Neural progenitor cell (in vitro differentiated cells): ENCODE measurements around the gene TLE3. TPM values are rescaled to one million over a fixed set of nuclear protein-coding genes. Genes with fewer than 3 reads are reported as not detected.

Experiments
- DNase-seq: peaks from one replicate; pipeline ENCODE4 v3.0.0-alpha.2; 2016; ENCODE audit warnings: low spot score
- H2AFZ ChIP-seq: fragments of 200-600 bp; sonication (generic); replicated peaks from 2 replicates; pipeline ENCODE4 v1.6.1; 2016; ENCODE audit warnings: antibody characterized with exemption
- H3F3A ChIP-seq: fragments of 200-600 bp; sonication (generic); 2 replicates; pipeline ENCODE4 v1.6.1; 2016; ENCODE audit warnings: antibody characterized with exemption, low read depth
- H3K27ac ChIP-seq: fragments of 200-600 bp; sonication (generic); 2 replicates; pipeline ENCODE4 v1.5.1; 2016; ENCODE audit warnings: mild to moderate bottlenecking
- H3K27me3 ChIP-seq: fragments of 200-600 bp; sonication (generic); 2 replicates; pipeline ENCODE4 v1.6.1; 2016; ENCODE audit warnings: mild to moderate bottlenecking, moderate library complexity
- H3K36me3 ChIP-seq: fragments of 200-600 bp; sonication (generic); 2 replicates; pipeline ENCODE4 v1.5.1; 2016
- H3K4me1 ChIP-seq: fragments of 200-600 bp; sonication (generic); 2 replicates; pipeline ENCODE4 v1.6.1; 2016; ENCODE audit warnings: mixed run types
- H3K4me2 ChIP-seq: fragments of 200-600 bp; sonication (generic); 2 replicates; pipeline ENCODE4 v1.6.1; 2016
- H3K4me3 ChIP-seq: fragments of 200-600 bp; sonication (generic); 2 replicates; pipeline ENCODE4 v1.5.1; 2016
- H3K79me2 ChIP-seq: fragments of 200-600 bp; sonication (generic); 2 replicates; pipeline ENCODE4 v1.6.1; 2016; ENCODE audit warnings: low read depth
- H3K9ac ChIP-seq: fragments of 200-600 bp; sonication (generic); 2 replicates; pipeline ENCODE4 v1.6.1; 2016
- H3K9me3 ChIP-seq: fragments of 200-600 bp; sonication (generic); 2 replicates; pipeline ENCODE4 v1.5.1; 2016; ENCODE audit warnings: low read depth
- H4K20me1 ChIP-seq: fragments of 200-600 bp; sonication (generic); 2 replicates; pipeline ENCODE4 v1.6.1; 2016; ENCODE audit warnings: low read depth
- H3K27ac Mint-ChIP-seq: 3 replicates; pipeline ENCODE4 v1.8.0; 2021; ENCODE audit warnings: mixed read lengths
- H3K27me3 Mint-ChIP-seq: 2 replicates; pipeline ENCODE4 v1.8.0; 2022; ENCODE audit warnings: low read depth, mild to moderate bottlenecking, inconsistent platforms, moderate library complexity, mixed read lengths; ENCODE audit not compliant: insufficient read depth
- H3K36me3 Mint-ChIP-seq: 3 replicates; pipeline ENCODE4 v1.8.0; 2021; ENCODE audit warnings: mixed read lengths
- H3K4me1 Mint-ChIP-seq: 3 replicates; pipeline ENCODE4 v1.8.0; 2021; ENCODE audit warnings: mixed read lengths
- H3K4me3 Mint-ChIP-seq: 3 replicates; pipeline ENCODE4 v1.8.0; 2021; ENCODE audit warnings: mild to moderate bottlenecking, moderate library complexity, mixed read lengths
- H3K9me3 Mint-ChIP-seq: 3 replicates; pipeline ENCODE4 v1.8.0; 2020; ENCODE audit warnings: mixed read lengths
- CTCF ChIP-seq: fragments of 200-600 bp; sonication (generic); IDR thresholded peaks from 2 replicates; pipeline ENCODE4 v1.5.1; 2017; ENCODE audit warnings: antibody characterized with exemption, mild to moderate bottlenecking
- EZH2 ChIP-seq: fragments of 200-600 bp; sonication (generic); IDR thresholded peaks from 2 replicates; pipeline ENCODE4 v1.6.1; 2017; ENCODE audit warnings: antibody characterized with exemption, mild to moderate bottlenecking, moderate library complexity
- EZH2phosphoT487 ChIP-seq: fragments of 200-600 bp; sonication (generic); IDR thresholded peaks from 2 replicates; pipeline ENCODE4 v1.6.1; 2017; ENCODE audit warnings: antibody characterized with exemption
- microRNA counts: library from miRNA; unstranded; fragments of <30 nt; microRNA quantifications from one replicate; lab custom pipeline; 2016
- microRNA-seq: library from miRNA; unstranded; fragments of <30 nt; microRNA quantifications from one replicate; pipeline ENCODE4, GENCODE V29; 2016
- small RNA-seq: library from RNA; depleted of rRNA; stranded (forward); fragments of <200 nt; gene quantifications from one replicate; pipeline ENCODE3, GENCODE V24; 2015
- total RNA-seq: library from RNA; depleted of rRNA; stranded (reverse); fragments of >200 nt; gene quantifications from 2 replicates; pipeline ENCODE4 v1.2.3, GENCODE V29; 2015; ENCODE audit warnings: low replicate concordance

TLE3 gene
- total RNA-seq, 1 donor from 2014 or later, result 22.1 TPM

DNA sequence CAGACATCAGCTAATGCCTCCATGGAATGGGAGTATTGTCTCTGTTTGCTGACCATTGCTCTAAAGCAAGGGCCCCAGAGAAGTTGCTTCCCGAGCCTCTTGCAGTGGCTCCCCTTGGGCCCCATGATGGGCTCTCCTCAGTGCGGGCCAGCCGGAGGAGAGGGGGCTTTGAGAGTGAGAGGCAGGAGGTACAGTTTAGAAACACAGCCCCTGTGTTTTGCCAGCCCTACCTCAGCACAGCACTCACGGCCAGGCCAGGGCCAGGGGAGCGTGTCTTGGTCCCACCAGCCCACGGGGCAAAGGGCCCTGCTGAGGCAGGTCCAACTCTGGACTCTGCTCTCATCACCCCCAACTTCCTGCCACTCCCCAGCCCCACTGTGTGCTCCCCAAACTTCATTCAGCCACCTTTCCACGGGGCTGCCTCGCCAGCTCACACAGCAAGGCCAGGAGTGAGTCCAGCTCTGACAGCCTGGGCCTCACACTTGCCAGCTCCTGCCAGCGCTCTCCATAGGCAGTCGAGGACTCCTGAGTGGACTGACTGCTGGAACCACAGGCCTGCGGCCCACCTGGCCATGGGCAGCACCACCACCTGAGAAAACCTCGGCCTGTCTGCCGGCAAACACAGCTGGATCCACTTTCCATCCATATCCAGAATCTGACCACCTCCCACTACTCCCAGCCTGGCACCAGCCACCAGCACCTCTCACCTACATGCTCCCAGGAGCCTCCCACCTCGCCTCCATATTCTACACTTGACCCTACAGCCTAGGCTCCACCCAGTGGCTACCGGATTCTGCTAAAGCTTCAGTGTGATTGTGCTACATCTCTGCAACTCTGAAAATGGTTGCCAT lies 99.0 kb downstream of the TLE3 start:
- Histone ChIP-seq H3K4me2 (no peak overlapping the region), H3K79me2 (no peaks in the 10 kb centered on the region), H4K20me1 (no peaks in the 10 kb centered on the region), H2AFZ (no peak overlapping the region), H3K4me1 (peaks cover 11% of the 10 kb centered on the region), H3K27me3 (no peaks in the 10 kb centered on the region), H3F3A (no peaks in the 10 kb centered on the region), H3K4me3 (no peak overlapping the region), H3K27ac (no peak overlapping the region), H3K9ac (no peak overlapping the region), H3K36me3 (no peaks in the 10 kb centered on the region), H3K9me3 (no peaks in the 10 kb centered on the region)
- no peak for DNase-seq
- TF ChIP-seq EZH2 (no peak), CTCF (no peak), EZH2phosphoT487 (no peak)
- no peak overlapping the region for H3K4me3 Mint-ChIP-seq
- peaks cover 20% of the 10 kb centered on the region for H3K27me3 Mint-ChIP-seq
- peaks cover 12% of the 10 kb centered on the region for H3K9me3 Mint-ChIP-seq
- no peak overlapping the region for H3K27ac Mint-ChIP-seq
- H3K36me3 Mint-ChIP-seq, result peaks cover 3% of the 10 kb centered on the region
- peaks cover 26% of the 10 kb centered on the region for H3K4me1 Mint-ChIP-seq

DNA sequence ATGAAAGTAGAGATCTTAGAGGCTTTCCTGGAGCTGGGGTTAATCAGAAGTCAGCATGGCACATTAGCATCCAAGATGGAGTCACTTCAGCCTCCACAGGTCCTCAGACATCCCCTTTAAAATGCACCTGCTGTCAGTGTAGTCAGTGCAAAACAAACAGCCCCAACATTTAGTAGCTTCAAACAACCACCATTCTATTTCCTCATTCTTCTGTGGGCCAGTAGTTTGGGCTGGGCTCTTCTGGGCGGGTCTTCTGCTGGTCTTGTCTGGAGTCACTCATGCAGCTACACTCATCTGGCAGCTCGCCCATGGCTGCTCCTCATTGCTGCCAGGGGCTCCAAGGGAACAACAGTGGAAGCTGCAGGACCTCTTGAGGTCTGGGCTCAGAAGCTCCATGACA lies 99.9 kb downstream of the TLE3 start:
- H3K4me1 Mint-ChIP-seq, result peaks cover 26% of the 10 kb centered on the region
- no peak overlapping the region for H3K4me3 Mint-ChIP-seq

More for the DNA sequence above, 99.9 kb downstream of the TLE3 start:
- no peaks in the 10 kb centered on the region for H3K36me3 ChIP-seq
- H2AFZ ChIP-seq, result no peak overlapping the region
- H4K20me1 ChIP-seq, result no peaks in the 10 kb centered on the region
- peaks cover 11% of the 10 kb centered on the region for H3K4me1 ChIP-seq
- no peaks in the 10 kb centered on the region for H3K36me3 Mint-ChIP-seq
- no peaks in the 10 kb centered on the region for H3K9me3 ChIP-seq
- H3K27ac Mint-ChIP-seq, result no peak overlapping the region
- H3K4me2 ChIP-seq, result no peak overlapping the region
- H3K79me2 ChIP-seq, result no peaks in the 10 kb centered on the region
- H3F3A ChIP-seq, result no peaks in the 10 kb centered on the region
- peaks cover 20% of the 10 kb centered on the region for H3K27me3 Mint-ChIP-seq
- H3K4me3 ChIP-seq, result no peak overlapping the region
- no peak overlapping the region for H3K27ac ChIP-seq
- peaks cover 6% of the 10 kb centered on the region for H3K9me3 Mint-ChIP-seq
- no peaks in the 10 kb centered on the region for H3K27me3 ChIP-seq
- no peak for DNase-seq
- TF ChIP-seq CTCF, result no peak
- no peak for TF ChIP-seq EZH2
- TF ChIP-seq EZH2phosphoT487, result no peak
- no peak overlapping the region for H3K9ac ChIP-seq

MicroRNA genes within 50 kb of the gene (microRNA counts, 767-probe panel; counts per million panel counts)
- microRNA hsa-miR-629-5p (lab: Ali Mortazavi, UCI), result 460 counts per million, percentile 90 among the panel's probes with 10 or more counts

Small RNA genes within 50 kb of the gene (microRNA-seq; reads per million reads assigned to microRNA genes)
- gene MIR629, result 392 reads per million, percentile 88 among the genes with 10 or more reads in this experiment

Small RNA genes within 50 kb of the gene (small RNA-seq; reads per million reads assigned to genes)
- gene MIR629, result 1.1 reads per million, percentile 79 among the genes with 10 or more reads in this experiment
